SK-N-SH (cell line): ENCODE measurements around the gene HS6ST1. TPM values are rescaled to one million over a fixed set of nuclear protein-coding genes. Genes with fewer than 3 reads are reported as not detected.

ENCODE experiments used
- CTCF ChIA-PET: fragments of 300-600, 350-600 bp; formaldehyde crosslinking; extraction: SDS; loops from one replicate; lab custom pipeline; 2021; lab: Yijun Ruan, JAX
- POLR2A ChIA-PET: fragments of 350-600 bp; sonication (Branson Sonifier 250); formaldehyde crosslinking; extraction: SDS; loops from one replicate; lab custom pipeline; 2020; ENCODE audit warnings: antibody characterized with exemption, inconsistent platforms; lab: Yijun Ruan, JAX
- DNase-seq: peaks from one replicate; pipeline ENCODE4 v3.0.0; 2012
- H2AFZ ChIP-seq: fragments of 200-600 bp; sonication (generic); 2 replicates; pipeline ENCODE4 v1.8.1; 2016; ENCODE audit warnings: antibody characterized with exemption, mild to moderate bottlenecking, low read depth
- H3F3A ChIP-seq: fragments of 200-600 bp; sonication (generic); replicated peaks from 2 replicates; pipeline ENCODE3; 2016; ENCODE audit warnings: antibody characterized with exemption, mild to moderate bottlenecking; ENCODE audit not compliant: insufficient read depth
- H3K27ac ChIP-seq, 2 experiments: fragments of 200-500 bp in 1 of 2; fragments of 200-600 bp in 1 of 2; sonication (Bioruptor generic) in 1 of 2; sonication (generic), shearing (Covaris generic) in 1 of 2; 2 replicates each; pipeline versions ENCODE4 v1.5.1 to v1.6.1; 2014 to 2016; ENCODE audit warnings: low read depth in 2 of 2, inconsistent platforms in 1 of 2, low read length in 1 of 2, mild to moderate bottlenecking in 1 of 2, mixed read lengths in 1 of 2
- H3K27me3 ChIP-seq: fragments of 200-600 bp; sonication (generic), shearing (Covaris generic); 2 replicates; pipeline ENCODE4 v1.6.1; 2016; ENCODE audit warnings: mixed run types; ENCODE audit not compliant: insufficient read depth
- H3K36me3 ChIP-seq, 2 experiments: fragments of 200-500 bp in 1 of 2; fragments of 200-600 bp in 1 of 2; sonication (Bioruptor generic) in 1 of 2; sonication (generic) in 1 of 2; replicated peaks in 1 of 2; 2 replicates each; pipeline versions ENCODE3 to v1.5.1; 2014 to 2016; ENCODE audit warnings: low read length in 1 of 2, mild to moderate bottlenecking in 1 of 2; ENCODE audit not compliant: insufficient read depth in 2 of 2, control insufficient read depth in 1 of 2
- H3K4me1 ChIP-seq, 2 experiments: fragments of 200-500 bp in 1 of 2; fragments of 200-600 bp in 1 of 2; sonication (Bioruptor generic) in 1 of 2; sonication (generic), shearing (Covaris generic) in 1 of 2; 2 replicates each; pipeline versions ENCODE4 v1.5.1 to v1.6.1; 2014 to 2016; ENCODE audit warnings: low read depth in 1 of 2, low read length in 1 of 2, mixed run types in 1 of 2; ENCODE audit not compliant: insufficient read depth in 2 of 2, control insufficient read depth in 1 of 2
- H3K4me2 ChIP-seq: fragments of 200-600 bp; sonication (generic), shearing (Covaris generic); 2 replicates; pipeline ENCODE4 v1.6.1; 2017; ENCODE audit warnings: mixed run types
- H3K4me3 ChIP-seq, 2 experiments: fragments of 200-500 bp in 1 of 2; fragments of 200-600 bp in 1 of 2; sonication (Bioruptor generic) in 1 of 2; sonication (generic), shearing (Covaris generic) in 1 of 2; 2 replicates each; pipeline versions ENCODE4 v1.5.1 to v1.8.1; 2014 to 2016; ENCODE audit warnings: low read depth in 2 of 2, inconsistent platforms in 1 of 2, low read length in 1 of 2, mild to moderate bottlenecking in 1 of 2, mixed read lengths in 1 of 2, moderate library complexity in 1 of 2
- H3K79me2 ChIP-seq: fragments of 200-600 bp; sonication (generic); 2 replicates; pipeline ENCODE4 v1.8.1; 2017; ENCODE audit warnings: mild to moderate bottlenecking; ENCODE audit not compliant: insufficient read depth
- H3K9ac ChIP-seq: fragments of 200-600 bp; sonication (generic); 2 replicates; pipeline ENCODE4 v1.6.1; 2017; ENCODE audit warnings: mixed run types
- H3K9me2 ChIP-seq: fragments of 200-600 bp; sonication (generic); 2 replicates; pipeline ENCODE4 v1.6.1; 2017; ENCODE audit warnings: mixed run types
- H3K9me3 ChIP-seq: fragments of 200-600 bp; sonication (generic); 2 replicates; pipeline ENCODE4 v1.6.1; 2017; ENCODE audit warnings: mixed run types, mild to moderate bottlenecking, moderate library complexity
- H4K20me1 ChIP-seq: fragments of 200-600 bp; sonication (generic); 2 replicates; pipeline ENCODE4 v1.6.1; 2017; ENCODE audit warnings: mild to moderate bottlenecking, mixed run types; ENCODE audit not compliant: insufficient read depth
- CHD2 ChIP-seq: fragments of 150-350 bp; IDR thresholded peaks from 2 replicates; pipeline ENCODE4 v1.6.1; 2018; ENCODE audit warnings: low read length; ENCODE audit not compliant: partially characterized antibody
- FOXJ3 ChIP-seq: sonication (generic); formaldehyde crosslinking; IDR thresholded peaks from 2 replicates; pipeline ENCODE4 v1.5.1; 2020; ENCODE audit warnings: mild to moderate bottlenecking, missing genetic modification reagents
- FOXM1 ChIP-seq: IDR thresholded peaks from 2 replicates; pipeline ENCODE4 v1.4.0; 2012; ENCODE audit warnings: low read depth, mild to moderate bottlenecking
- GATA2 ChIP-seq: sonication (generic); formaldehyde crosslinking; IDR thresholded peaks from 2 replicates; pipeline ENCODE4 v1.5.0; 2020; ENCODE audit warnings: mild to moderate bottlenecking, missing genetic modification reagents
- IRF3 ChIP-seq: fragments of 150-350 bp; IDR thresholded peaks from 2 replicates; pipeline ENCODE4 v1.6.1; 2016; ENCODE audit warnings: mild to moderate bottlenecking, low read depth, low read length
- JUND ChIP-seq: IDR thresholded peaks from 2 replicates; pipeline ENCODE4 v1.4.0; 2012
- MXI1 ChIP-seq: IDR thresholded peaks from 2 replicates; pipeline ENCODE4 v1.6.1; 2012; ENCODE audit warnings: mild to moderate bottlenecking, low read depth, low read length, improper control_type of control experiment
- NFIC ChIP-seq: IDR thresholded peaks from 2 replicates; pipeline ENCODE4 v1.4.0; 2012; ENCODE audit warnings: borderline replicate concordance
- POLR2AphosphoS5 ChIP-seq: IDR thresholded peaks from 2 replicates; pipeline ENCODE4 v1.6.1; 2012; ENCODE audit warnings: low read depth, low read length
- RCOR1 ChIP-seq: fragments of 150-350 bp; IDR thresholded peaks from 2 replicates; pipeline ENCODE4 v1.6.1; 2017; ENCODE audit warnings: antibody characterized with exemption, low read length
- REST ChIP-seq: IDR thresholded peaks from 2 replicates; pipeline ENCODE4 v1.6.1; 2012; ENCODE audit warnings: mild to moderate bottlenecking, low read depth, low read length, moderate library complexity
- RXRA ChIP-seq: IDR thresholded peaks from 2 replicates; pipeline ENCODE4 v1.4.0; 2012; ENCODE audit warnings: low read depth, mild to moderate bottlenecking, borderline replicate concordance
- SIN3A ChIP-seq: IDR thresholded peaks from 2 replicates; pipeline ENCODE4 v1.6.1; 2012; ENCODE audit warnings: low read depth, mild to moderate bottlenecking, low read length, moderate library complexity, borderline replicate concordance
- SMC3 ChIP-seq: IDR thresholded peaks from 2 replicates; pipeline ENCODE4 v1.6.1; 2012; ENCODE audit warnings: low read depth, low read length, improper control_type of control experiment
- TAF1 ChIP-seq: IDR thresholded peaks from 2 replicates; pipeline ENCODE4 v1.6.1; 2012; ENCODE audit warnings: low read depth, mild to moderate bottlenecking, low read length, moderate library complexity, borderline replicate concordance
- TCF12 ChIP-seq: IDR thresholded peaks from 2 replicates; pipeline ENCODE4 v1.4.0; 2012
- TEAD4 ChIP-seq: IDR thresholded peaks from 2 replicates; pipeline ENCODE4 v1.4.0; 2012; ENCODE audit warnings: mild to moderate bottlenecking, borderline replicate concordance; ENCODE audit not compliant: insufficient read depth
- USF1 ChIP-seq: IDR thresholded peaks from 2 replicates; pipeline ENCODE4 v1.4.0; 2012; ENCODE audit warnings: low read depth, borderline replicate concordance
- USF2 ChIP-seq: fragments of 150-350 bp; IDR thresholded peaks from 2 replicates; pipeline ENCODE4 v1.6.1; 2017; ENCODE audit warnings: antibody characterized with exemption, low read length, low read depth, borderline replicate concordance
- YY1 ChIP-seq: IDR thresholded peaks from 2 replicates; pipeline ENCODE4 v1.4.0; 2012; ENCODE audit warnings: low read depth, mild to moderate bottlenecking
- WGBS: methylation state at CpG from one replicate; pipeline ENCODE4 v1.1.6; 2017; ENCODE audit warnings: low lambda C conversion rate; 5-methylcytosine and 5-hydroxymethylcytosine counted together
- polyA plus RNA-seq, 3 experiments: library from polyadenylated mRNA; depleted of rRNA; stranded (reverse); fragments of >200 nt; gene quantifications; 2 replicates each; pipeline ENCODE4 v1.2.3, GENCODE V29; 2012

HS6ST1 gene
- polyA plus RNA-seq, 1 of the 3 experiments (the other 2 are of a cell fraction) = 5.9 TPM

- ChIA-PET CTCF (interaction anchor here (0.8 to 8.2 kb wide), 10 partner anchors 14 to 171 kb away, joined by 3 to 69 read pairs (median 4); no protein-coding TSS in a partner anchor), POLR2A (interaction anchor here (0.6 kb wide), 1 partner anchor 289 kb away, joined by 3 read pairs; no protein-coding TSS in a partner anchor)
- no peak overlapping the region for H3K9ac ChIP-seq
- TF ChIP-seq JUND = no peak
- peak; percentile 67; the same call in 1 of the 2 replicates for TF ChIP-seq MXI1
- WGBS = 68% methylated on average over 4 of the region's 5 CpGs
- H3K4me2 ChIP-seq = no peak overlapping the region
- no peaks in the 10 kb centered on the region for H3K79me2 ChIP-seq
- no peaks in the 10 kb centered on the region for H3K9me3 ChIP-seq
- H3K27ac ChIP-seq = no peak overlapping the region
- H3K36me3 ChIP-seq = no peaks in the 10 kb centered on the region
- H2AFZ ChIP-seq = no peak overlapping the region
- H3F3A ChIP-seq = peaks cover 13% of the 10 kb centered on the region
- H4K20me1 ChIP-seq = no peaks in the 10 kb centered on the region
- peak; percentile 32 for DNase-seq
- no peaks in the 10 kb centered on the region; the same call in 1 of the 2 replicates for H3K27me3 ChIP-seq
- peaks cover 2 to 4% of the 10 kb centered on the region in 2 experiments; a peak in 1 of 4 replicates for H3K4me1 ChIP-seq
- no peaks in the 10 kb centered on the region for H3K9me2 ChIP-seq
- H3K4me3 ChIP-seq = no peak overlapping the region
Observed at GRCh38 chr2:128234613-128235012, 84.1 kb downstream of the HS6ST1 start.

- no peak overlapping the region for H3K9ac ChIP-seq
- H3K4me2 ChIP-seq = peak overlapping the region; percentile 99
- CTCF ChIA-PET = interaction anchor here (0.6 to 8.2 kb wide), 18 partner anchors 9 to 170 kb away, joined by 3 to 69 read pairs (median 3); no protein-coding TSS in a partner anchor
- POLR2A ChIA-PET = interaction anchor here (0.6 kb wide), 1 partner anchor 289 kb away, joined by 3 read pairs; no protein-coding TSS in a partner anchor
- no peaks in the 10 kb centered on the region for H3K36me3 ChIP-seq
- H3K27ac ChIP-seq = no peak overlapping the region
- H3K9me2 ChIP-seq = no peaks in the 10 kb centered on the region
- 45% methylated on average over 11 of the region's 11 CpGs for WGBS
- H3K79me2 ChIP-seq = no peaks in the 10 kb centered on the region
- H3F3A ChIP-seq = peaks cover 13% of the 10 kb centered on the region
- no peaks in the 10 kb centered on the region; the same call in 1 of the 2 replicates for H3K27me3 ChIP-seq
- peak overlapping the region in 1 of 2 experiments; percentile 81; a peak in 1 of 4 replicates for H3K4me3 ChIP-seq
- no peak for DNase-seq
- peak overlapping the region; percentile 96; the same call in 1 of the 2 replicates for H2AFZ ChIP-seq
- H3K4me1 ChIP-seq = peaks cover 2 to 4% of the 10 kb centered on the region in 2 experiments; a peak in 1 of 4 replicates
- H3K9me3 ChIP-seq = no peaks in the 10 kb centered on the region
- H4K20me1 ChIP-seq = no peaks in the 10 kb centered on the region
- TF ChIP-seq TCF12 = no peak
- no peak for TF ChIP-seq CHD2
- no peak for TF ChIP-seq NFIC
- TF ChIP-seq USF1 = no peak
- TF ChIP-seq FOXM1 = no peak
- no peak for TF ChIP-seq RCOR1
- no peak for TF ChIP-seq POLR2AphosphoS5
- no peak for TF ChIP-seq GATA2 (CRISPR knock-in tag)
- TF ChIP-seq REST = no peak
- TF ChIP-seq TAF1 = no peak
- TF ChIP-seq SIN3A = no peak
- no peak for TF ChIP-seq MXI1
- TF ChIP-seq IRF3 = no peak
- TF ChIP-seq YY1 = no peak
- TF ChIP-seq RXRA = no peak
- TF ChIP-seq TEAD4 = no peak
- TF ChIP-seq SMC3 = no peak
- no peak for TF ChIP-seq FOXJ3 (CRISPR knock-in tag)
- no peak for TF ChIP-seq USF2
Observed at GRCh38 chr2:128233790-128234395, 84.8 kb downstream of the HS6ST1 start.
